GM21360 (cell line): ENCODE measurements around the gene TMCC2.
A peak's percentile ranks its signal among the peaks of the same experiment; 100 is the strongest.
"Not testable (repeated sequence)": the region's sequence is repeated elsewhere in the genome, so short reads cannot be mapped to it uniquely, and the experiment has no call there.

ENCODE experiments used
- ATAC-seq: cut with Tn5 transposase; IDR thresholded peaks from one replicate; pipeline ENCODE4 v1.9.1; 2021; ENCODE audit warnings: mild to moderate bottlenecking, moderate library complexity; ENCODE audit not compliant: unreplicated experiment

Gene TMCC2

GRCh38 chr1:205211839-205212536, 15.8 kb upstream of the TMCC2 start:
- ATAC-seq: peak; percentile 28

DNA sequence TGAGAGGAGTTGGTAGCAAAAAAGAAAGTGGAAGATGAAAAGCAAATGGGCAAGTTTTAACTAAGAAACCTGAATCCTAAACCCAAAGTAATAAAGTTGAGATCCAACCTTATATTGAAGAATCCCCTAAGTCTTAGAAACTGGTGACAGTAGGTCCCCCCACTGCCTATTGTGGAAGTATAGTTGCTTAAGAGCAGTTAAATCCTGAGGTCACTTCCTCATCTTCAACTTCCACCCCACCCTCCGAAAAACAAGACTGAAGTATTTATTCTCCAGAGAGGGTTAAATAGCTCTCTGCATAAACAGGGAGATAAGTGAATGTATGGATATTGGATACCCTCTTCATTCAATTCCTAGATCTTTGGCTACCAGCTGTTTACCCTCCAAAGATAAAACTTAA, 13.0 kb upstream of the TMCC2 start:
- ATAC-seq: no peak

GRCh38 chr1:205216588-205216987, 11.2 kb upstream of the TMCC2 start:
- no peak for ATAC-seq

GRCh38 chr1:205217418-205217817, 10.3 kb upstream of the TMCC2 start:
- no peak for ATAC-seq

- ATAC-seq: no peak
Observed at GRCh38 chr1:205220421-205220820, 7.3 kb upstream of the TMCC2 start.

GRCh38 chr1:205224736-205225135, 3.0 kb upstream of the TMCC2 start:
- no peak for ATAC-seq

- no peak for ATAC-seq
Observed at GRCh38 chr1:205225901-205226765, 1.6 kb upstream of the TMCC2 start.

GRCh38 chr1:205226868-205227583, 720 bp upstream of the TMCC2 start:
- ATAC-seq: no peak

DNA sequence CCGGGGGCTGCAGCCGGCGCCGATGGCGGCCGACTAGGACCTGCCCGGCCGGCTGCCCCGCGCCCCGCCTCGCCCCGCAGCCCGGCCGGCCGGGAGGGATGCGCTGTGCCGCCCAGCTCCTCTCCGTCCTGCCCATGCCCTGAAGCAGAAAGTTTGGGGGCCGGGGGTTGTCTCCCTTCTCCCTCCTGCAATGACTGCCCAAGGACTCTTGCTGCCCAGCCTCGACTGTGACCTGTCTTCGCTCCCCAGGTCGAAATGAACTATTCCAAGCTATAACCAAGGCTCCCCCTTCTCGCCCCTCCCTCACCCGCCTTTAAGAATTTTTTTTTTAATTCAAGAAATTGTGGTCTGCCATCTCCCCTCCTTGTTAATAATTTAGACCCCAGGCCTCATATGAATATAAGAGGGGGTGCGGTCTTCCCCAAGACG, 361 bp downstream of the TMCC2 start:
- no peak for ATAC-seq

DNA sequence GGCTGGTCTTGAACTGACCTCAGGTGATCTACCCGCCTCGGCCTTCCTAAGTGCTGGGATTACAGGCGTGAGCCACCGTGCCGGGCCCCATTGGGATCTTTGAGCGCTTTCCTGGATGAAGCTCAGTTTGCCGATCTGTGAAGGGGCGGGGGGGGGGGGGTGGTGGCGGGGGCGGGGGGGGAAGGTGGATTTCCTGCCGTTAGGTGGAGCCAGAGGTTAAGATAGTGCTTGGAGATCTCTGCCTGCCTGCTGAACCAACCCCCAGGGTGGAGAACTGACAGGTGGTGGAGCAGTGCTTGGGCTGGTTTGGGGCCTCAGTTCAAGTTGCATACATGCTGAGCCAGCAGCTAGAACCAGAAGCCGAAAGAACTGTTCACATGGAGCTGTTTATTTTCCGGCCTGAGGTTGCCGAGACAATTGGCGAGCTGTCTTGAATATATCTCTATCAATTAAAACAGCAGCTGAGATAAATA, 1.7 kb downstream of the TMCC2 start:
- ATAC-seq: peak; percentile 48

DNA sequence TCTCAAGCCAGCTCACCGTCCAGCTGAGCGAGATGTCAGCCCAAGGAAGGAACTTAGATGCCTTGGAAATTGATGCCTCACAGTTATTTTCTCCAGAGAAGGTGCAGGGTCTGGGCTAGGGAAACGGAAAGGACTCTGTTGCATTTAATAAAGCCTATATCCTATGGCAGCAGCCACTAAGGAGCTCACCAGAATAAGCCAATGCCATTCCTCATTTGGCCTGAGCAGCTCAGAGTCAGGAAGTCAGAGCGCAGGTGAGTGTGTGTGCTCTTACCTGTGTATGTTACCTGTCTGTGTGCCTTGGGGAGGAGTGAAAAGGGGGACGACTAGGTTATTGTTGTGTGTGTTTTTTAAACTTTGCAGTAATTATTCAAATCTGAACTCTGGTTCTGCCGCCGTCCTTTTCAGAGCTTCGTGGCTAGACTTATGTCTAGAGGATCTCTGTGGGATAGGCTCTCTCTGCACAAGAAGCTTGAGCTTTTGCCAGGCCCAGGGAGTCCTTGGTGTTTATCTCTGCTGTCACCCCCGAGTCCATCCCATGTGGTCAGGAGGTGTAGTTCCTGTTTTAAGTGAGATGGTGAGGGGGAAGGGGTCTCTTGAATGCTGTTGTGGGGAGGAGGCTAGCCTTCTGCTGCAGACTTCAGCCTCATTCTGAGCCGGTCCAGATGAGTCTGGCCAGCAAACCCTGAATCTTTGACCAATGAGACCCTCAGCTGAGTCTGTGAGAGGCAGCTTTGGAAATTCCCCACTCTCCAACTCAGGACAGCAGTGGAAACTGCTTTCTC, 2.4 kb downstream of the TMCC2 start:
- ATAC-seq: peak; percentile 3

DNA sequence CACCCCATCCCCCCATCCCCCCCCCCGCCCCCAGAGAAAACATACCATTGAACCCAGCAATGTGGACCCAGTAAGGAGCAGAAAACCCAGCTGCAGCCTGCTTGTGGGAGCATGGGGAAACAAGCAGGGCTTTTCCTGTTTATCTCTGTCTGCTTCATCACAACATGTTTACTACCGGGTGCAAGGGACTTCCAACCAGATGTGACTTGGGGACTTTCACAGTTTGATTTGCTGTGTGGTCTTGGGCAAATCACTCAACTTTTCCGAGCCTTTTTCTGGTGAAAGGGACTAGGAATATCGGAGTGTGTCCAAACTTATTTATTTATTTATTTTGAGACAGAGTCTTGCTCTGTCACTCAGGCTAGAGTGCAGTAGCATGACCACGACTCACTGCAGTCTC, 3.2 kb downstream of the TMCC2 start:
- ATAC-seq: no peak

DNA sequence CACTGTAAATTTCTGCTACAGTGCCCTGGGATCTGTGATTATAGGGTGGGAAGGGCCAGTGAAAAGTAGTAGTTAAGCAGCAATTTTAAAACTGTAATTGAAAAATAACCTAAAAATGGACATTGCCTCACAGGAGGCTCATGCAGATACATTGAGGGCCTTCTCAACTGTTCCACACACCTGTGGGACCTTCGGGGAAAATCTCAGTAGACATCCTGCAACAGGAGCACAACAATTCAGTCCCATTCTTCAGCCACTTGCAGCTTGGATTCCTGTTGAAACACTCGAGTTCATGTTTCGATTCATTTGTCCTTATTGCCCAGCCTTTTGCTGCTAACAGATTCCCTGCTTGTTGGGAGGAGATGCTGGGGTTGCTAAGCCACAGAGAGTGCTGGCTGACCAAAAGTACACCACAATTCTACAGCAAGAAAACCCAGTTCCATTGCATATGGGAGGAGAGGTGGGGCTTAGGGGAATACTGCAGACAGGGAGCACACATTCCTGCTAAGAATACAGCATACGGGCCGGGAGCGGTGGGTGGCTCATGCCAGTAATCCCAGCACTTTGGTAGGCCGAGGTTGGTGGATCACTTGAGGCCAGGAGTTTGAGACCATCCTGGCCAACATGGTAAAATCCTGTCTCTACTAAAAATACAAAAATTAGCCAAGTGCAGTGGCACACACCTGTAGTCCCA, 4.5 kb downstream of the TMCC2 start:
- ATAC-seq: no peak

DNA sequence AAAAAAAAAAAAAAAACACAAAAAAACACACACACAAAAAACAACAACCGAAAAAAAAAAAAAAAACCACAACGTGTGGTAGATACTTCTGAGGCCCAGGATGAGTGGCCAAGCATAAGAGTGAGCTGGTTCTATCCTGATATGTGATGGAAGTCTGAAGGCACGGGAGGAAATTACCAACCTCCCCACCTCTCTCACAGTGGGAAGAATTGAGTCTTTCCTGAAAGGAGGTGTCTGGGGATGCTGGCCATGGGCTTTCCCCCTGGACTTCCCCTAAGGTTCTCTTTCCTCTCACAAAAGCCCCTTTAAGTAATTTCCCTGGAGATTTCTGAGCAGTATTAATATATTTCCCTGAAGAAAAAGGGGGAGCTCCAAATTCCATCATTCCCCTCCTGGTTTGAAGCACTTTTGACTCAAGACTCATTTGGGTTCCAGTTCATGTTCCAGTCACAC, 5.2 kb downstream of the TMCC2 start:
- no peak for ATAC-seq

- ATAC-seq: not testable (repeated sequence)
Observed at GRCh38 chr1:205233986-205234385, 6.2 kb downstream of the TMCC2 start.

DNA sequence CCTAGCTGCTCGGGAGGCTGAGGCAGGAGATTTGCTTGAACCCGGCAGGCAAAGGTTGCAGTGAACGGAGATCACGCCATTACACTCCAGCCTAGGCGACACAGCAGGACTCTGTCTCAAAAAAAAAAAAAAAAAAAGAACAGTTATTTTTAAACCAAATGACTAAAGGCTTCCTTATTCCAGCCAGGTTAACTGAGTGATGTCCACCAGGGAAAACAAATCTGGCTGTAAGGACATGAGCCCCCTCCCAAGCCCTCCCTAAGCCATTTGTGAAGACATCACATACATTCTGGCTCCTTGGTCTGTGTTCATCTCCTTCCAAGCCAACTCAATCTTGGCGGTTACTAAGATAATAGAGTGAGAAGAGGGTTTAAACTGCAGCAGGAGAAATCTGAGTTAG, 8.2 kb downstream of the TMCC2 start:
- no peak for ATAC-seq

- no peak for ATAC-seq
Observed at GRCh38 chr1:205236526-205236925, 8.8 kb downstream of the TMCC2 start.

DNA sequence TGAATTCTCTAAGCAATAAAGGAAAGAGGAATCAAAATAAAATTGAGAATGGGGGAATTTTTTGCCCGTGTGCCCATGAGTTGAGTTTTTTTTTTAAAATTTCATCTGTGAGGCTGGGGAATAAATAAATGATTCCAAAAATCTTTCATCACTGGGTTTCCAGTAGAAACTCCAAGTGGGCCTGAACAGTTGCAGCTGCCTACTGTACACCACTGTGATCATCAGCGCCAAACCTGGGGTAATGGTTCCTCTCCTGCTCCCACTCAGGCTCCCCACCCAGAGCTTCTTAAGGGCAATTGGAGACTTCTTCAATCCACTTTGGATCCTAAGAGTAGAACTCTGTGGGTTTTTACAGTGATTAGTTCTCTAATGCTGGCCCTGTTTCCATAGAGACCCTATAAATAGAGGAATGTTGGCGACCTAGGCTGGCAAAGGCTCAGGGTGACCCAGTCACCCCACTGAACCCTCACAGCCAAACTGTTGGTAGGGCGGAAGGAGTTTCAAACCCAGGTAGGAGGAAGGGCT, 9.3 kb downstream of the TMCC2 start:
- ATAC-seq: no peak

- ATAC-seq: peak; percentile 57
Observed at GRCh38 chr1:205237526-205238484, 10.1 kb downstream of the TMCC2 start.
